ENCODE data around the gene FAU. TPM values are rescaled to one million over a fixed set of nuclear protein-coding genes. Genes with fewer than 3 reads are reported as not detected.

Gene FAU
- total and polyA plus RNA-seq, 2 of the 13 experiments (the other 11 are each of a cell fraction or from before 2014, with no cell fraction given): 374 to 869 TPM

DNA sequence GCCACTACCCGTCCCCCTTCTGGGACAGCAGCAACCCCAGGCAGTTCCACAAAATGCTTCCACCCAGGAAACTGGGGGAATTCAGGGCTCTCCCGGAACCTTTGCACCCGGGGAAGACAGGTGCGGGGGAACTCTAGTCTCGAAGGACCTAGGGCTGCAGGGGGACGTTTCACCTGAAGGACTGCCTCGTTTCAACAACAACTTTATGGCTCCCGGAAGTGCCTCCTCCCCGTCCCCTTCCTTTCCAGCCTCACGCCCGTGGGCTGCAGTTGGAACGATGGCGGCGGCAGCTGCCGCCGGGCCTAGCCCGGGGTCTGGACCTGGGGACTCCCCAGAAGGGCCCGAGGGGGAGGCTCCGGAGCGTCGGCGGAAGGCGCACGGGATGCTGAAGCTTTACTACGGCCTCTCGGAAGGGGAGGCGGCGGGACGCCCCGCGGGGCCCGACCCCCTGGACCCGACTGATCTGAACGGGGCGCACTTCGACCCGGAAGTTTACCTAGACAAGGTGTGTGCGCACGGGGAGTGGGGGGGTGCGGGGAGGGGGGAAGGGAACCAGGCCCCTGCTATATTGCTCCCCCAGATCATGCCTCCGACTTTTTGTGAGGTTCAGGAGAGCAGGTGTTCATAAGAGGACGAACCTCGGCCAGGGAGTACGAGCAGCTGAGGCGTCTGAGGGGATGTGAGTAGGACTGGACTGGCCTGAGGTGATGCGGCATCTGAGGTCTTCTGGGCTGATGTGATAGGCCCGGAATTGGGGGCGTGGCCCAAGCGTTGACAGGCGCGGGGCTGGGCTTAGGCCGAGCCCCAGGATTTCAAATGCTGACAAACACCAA, 25.7 kb downstream of the FAU start, which contains the start of gene VPS51 (continued):
- TF ChIP-seq, protein P1, sequence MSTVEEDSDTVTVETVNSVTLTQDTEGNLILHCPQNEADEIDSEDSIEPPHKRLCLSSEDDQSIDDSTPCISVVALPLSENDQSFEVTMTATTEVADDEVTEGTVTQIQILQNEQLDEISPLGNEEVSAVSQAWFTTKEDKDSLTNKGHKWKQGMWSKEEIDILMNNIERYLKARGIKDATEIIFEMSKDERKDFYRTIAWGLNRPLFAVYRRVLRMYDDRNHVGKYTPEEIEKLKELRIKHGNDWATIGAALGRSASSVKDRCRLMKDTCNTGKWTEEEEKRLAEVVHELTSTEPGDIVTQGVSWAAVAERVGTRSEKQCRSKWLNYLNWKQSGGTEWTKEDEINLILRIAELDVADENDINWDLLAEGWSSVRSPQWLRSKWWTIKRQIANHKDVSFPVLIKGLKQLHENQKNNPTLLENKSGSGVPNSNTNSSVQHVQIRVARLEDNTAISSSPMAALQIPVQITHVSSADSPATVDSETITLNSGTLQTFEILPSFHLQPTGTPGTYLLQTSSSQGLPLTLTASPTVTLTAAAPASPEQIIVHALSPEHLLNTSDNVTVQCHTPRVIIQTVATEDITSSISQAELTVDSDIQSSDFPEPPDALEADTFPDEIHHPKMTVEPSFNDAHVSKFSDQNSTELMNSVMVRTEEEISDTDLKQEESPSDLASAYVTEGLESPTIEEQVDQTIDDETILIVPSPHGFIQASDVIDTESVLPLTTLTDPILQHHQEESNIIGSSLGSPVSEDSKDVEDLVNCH (CRISPR knock-in tag; IDR thresholded peaks at IDR 0.05): no peak
- TF ChIP-seq SOX5 (CRISPR knock-in tag; IDR thresholded peaks at IDR 0.05; ENCODE audit: borderline replicate concordance): peak; percentile 64
- no peak for TF ChIP-seq ZNF292 (CRISPR knock-in tag; IDR thresholded peaks at IDR 0.05; ENCODE audit: borderline replicate concordance, low read depth)
- TF ChIP-seq, protein P2, sequence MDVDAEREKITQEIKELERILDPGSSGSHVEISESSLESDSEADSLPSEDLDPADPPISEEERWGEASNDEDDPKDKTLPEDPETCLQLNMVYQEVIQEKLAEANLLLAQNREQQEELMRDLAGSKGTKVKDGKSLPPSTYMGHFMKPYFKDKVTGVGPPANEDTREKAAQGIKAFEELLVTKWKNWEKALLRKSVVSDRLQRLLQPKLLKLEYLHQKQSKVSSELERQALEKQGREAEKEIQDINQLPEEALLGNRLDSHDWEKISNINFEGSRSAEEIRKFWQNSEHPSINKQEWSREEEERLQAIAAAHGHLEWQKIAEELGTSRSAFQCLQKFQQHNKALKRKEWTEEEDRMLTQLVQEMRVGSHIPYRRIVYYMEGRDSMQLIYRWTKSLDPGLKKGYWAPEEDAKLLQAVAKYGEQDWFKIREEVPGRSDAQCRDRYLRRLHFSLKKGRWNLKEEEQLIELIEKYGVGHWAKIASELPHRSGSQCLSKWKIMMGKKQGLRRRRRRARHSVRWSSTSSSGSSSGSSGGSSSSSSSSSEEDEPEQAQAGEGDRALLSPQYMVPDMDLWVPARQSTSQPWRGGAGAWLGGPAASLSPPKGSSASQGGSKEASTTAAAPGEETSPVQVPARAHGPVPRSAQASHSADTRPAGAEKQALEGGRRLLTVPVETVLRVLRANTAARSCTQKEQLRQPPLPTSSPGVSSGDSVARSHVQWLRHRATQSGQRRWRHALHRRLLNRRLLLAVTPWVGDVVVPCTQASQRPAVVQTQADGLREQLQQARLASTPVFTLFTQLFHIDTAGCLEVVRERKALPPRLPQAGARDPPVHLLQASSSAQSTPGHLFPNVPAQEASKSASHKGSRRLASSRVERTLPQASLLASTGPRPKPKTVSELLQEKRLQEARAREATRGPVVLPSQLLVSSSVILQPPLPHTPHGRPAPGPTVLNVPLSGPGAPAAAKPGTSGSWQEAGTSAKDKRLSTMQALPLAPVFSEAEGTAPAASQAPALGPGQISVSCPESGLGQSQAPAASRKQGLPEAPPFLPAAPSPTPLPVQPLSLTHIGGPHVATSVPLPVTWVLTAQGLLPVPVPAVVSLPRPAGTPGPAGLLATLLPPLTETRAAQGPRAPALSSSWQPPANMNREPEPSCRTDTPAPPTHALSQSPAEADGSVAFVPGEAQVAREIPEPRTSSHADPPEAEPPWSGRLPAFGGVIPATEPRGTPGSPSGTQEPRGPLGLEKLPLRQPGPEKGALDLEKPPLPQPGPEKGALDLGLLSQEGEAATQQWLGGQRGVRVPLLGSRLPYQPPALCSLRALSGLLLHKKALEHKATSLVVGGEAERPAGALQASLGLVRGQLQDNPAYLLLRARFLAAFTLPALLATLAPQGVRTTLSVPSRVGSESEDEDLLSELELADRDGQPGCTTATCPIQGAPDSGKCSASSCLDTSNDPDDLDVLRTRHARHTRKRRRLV (CRISPR knock-in tag; IDR thresholded peaks at IDR 0.05): peak; percentile 54; the same call in 1 of the 2 replicates
- peak; percentile 97 for TF ChIP-seq PHF8 (CRISPR knock-in tag; IDR thresholded peaks at IDR 0.05)
- TF ChIP-seq, protein P3, sequence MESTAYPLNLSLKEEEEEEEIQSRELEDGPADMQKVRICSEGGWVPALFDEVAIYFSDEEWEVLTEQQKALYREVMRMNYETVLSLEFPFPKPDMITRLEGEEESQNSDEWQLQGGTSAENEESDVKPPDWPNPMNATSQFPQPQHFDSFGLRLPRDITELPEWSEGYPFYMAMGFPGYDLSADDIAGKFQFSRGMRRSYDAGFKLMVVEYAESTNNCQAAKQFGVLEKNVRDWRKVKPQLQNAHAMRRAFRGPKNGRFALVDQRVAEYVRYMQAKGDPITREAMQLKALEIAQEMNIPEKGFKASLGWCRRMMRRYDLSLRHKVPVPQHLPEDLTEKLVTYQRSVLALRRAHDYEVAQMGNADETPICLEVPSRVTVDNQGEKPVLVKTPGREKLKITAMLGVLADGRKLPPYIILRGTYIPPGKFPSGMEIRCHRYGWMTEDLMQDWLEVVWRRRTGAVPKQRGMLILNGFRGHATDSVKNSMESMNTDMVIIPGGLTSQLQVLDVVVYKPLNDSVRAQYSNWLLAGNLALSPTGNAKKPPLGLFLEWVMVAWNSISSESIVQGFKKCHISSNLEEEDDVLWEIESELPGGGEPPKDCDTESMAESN (CRISPR knock-in tag; conservative IDR thresholded peaks at IDR 0.05): peak; percentile 90
- peak; percentile 19; the same call in 1 of the 2 replicates for TF ChIP-seq ZNF768 (CRISPR knock-in tag; IDR thresholded peaks at IDR 0.05)
- TF ChIP-seq SRSF4 (IDR thresholded peaks at IDR 0.05; ENCODE audit: low read depth, low read length, poor library complexity, severe bottlenecking): no peak
- TF ChIP-seq RARG (CRISPR knock-in tag; IDR thresholded peaks at IDR 0.05; ENCODE audit: low read depth): no peak; the same call in 1 of the 2 replicates
- peak; percentile 91 for TF ChIP-seq YY1 (IDR thresholded peaks at IDR 0.05; ENCODE audit: insufficient read depth, insufficient replicate concordance, low read depth, low read length)
- TF ChIP-seq SATB2 (CRISPR knock-in tag; IDR thresholded peaks at IDR 0.05): no peak
- TF ChIP-seq, protein P4, sequence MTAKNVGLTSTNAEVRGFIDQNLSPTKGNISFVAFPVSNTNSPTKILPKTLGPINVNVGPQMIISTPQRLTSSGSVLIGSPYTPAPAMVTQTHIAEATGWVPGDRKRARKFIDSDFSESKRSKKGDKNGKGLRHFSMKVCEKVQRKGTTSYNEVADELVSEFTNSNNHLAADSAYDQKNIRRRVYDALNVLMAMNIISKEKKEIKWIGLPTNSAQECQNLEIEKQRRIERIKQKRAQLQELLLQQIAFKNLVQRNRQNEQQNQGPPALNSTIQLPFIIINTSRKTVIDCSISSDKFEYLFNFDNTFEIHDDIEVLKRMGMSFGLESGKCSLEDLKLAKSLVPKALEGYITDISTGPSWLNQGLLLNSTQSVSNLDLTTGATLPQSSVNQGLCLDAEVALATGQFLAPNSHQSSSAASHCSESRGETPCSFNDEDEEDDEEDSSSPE (CRISPR knock-in tag; IDR thresholded peaks at IDR 0.05): peak; percentile 61
- TF ChIP-seq ZNF850 (CRISPR knock-in tag; conservative IDR thresholded peaks at IDR 0.05): 0 out of 2 replicates have a peak, but pooled peaks have one; percentile 80
- 0 out of 2 replicates have a peak, but pooled peaks have one; percentile 60 for TF ChIP-seq ZNF333 (CRISPR knock-in tag; IDR thresholded peaks at IDR 0.05; ENCODE audit: borderline replicate concordance)
- 0 out of 2 replicates have a peak, but pooled peaks have one; percentile 40 for TF ChIP-seq PPARG (CRISPR knock-in tag; conservative IDR thresholded peaks at IDR 0.05)
- no peak for TF ChIP-seq PCBP2 (optimal IDR thresholded peaks at IDR 0.05; ENCODE audit: low read depth, low read length, poor library complexity, severe bottlenecking)
- TF ChIP-seq PAF1 (CRISPR knock-in tag; IDR thresholded peaks at IDR 0.05): no peak
- peak; percentile 51; the same call in 1 of the 2 replicates for TF ChIP-seq ZNF558 (CRISPR knock-in tag; IDR thresholded peaks at IDR 0.05; ENCODE audit: borderline replicate concordance)

All from HepG2 (cell line).